Measurements from ENCODE around the gene URAD. TPM values are rescaled to one million over a fixed set of nuclear protein-coding genes. Genes with fewer than 3 reads are reported as not detected.
A peak's percentile ranks its signal among the peaks of the same experiment; 100 is the strongest.

URAD gene
- polyA plus RNA-seq, 3 donors from 2014 or later = not detected

DNA sequence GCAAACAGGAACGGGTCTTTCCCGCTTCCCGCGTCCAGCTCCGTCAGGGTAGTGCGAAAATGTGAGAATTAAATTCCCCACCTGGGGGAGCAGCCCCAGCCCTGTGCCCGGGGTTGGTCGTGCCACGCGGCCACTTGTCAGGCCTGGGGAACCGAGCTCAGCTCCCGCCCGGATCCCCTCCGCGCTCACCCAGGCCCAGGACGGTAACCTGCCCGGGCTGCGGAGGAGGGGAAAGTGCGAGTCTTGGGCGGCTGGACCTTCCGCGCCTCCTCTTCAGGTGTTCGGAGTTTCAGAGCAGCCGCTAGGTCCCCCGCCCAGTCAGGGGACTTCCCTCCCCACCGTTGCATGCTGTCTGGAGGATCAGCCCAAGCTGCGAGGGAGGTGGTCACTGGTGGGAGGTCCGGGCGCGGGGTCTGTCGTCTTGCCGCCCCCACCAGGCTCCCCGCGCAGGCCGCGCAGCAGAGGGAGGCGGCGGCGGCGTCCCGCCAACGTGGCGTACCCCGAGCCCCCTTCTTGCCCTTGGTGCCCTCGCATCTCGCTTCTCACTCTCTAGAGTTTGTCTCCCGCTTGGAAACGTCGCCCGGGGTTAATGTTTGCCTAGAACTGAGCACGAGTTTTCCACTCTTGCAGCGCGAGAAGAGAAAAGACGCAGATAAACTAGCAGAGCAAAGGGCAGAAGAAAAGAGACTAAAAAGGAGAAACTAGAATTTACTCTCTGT is 8.1 kb downstream of the URAD start:
- peaks cover 11 to 41% (median 32%) of the 10 kb centered on the region in 3 donors for H3K27me3 Mint-ChIP-seq (ENCODE audit: low read depth in 3 of 3)
- no peak overlapping the region for H3K27ac Mint-ChIP-seq
- H3K4me1 Mint-ChIP-seq = peaks cover 0 to 6% of the 10 kb centered on the region in 2 donors
- no peak overlapping the region for H3K4me3 Mint-ChIP-seq
- no peak for DNase-seq
- peaks cover 0 to 2% (median 0%) of the 10 kb centered on the region in 6 donors for H3K9me3 Mint-ChIP-seq
- peaks cover 0 to 4% (median 0%) of the 10 kb centered on the region in 3 donors for H3K36me3 Mint-ChIP-seq

DNA sequence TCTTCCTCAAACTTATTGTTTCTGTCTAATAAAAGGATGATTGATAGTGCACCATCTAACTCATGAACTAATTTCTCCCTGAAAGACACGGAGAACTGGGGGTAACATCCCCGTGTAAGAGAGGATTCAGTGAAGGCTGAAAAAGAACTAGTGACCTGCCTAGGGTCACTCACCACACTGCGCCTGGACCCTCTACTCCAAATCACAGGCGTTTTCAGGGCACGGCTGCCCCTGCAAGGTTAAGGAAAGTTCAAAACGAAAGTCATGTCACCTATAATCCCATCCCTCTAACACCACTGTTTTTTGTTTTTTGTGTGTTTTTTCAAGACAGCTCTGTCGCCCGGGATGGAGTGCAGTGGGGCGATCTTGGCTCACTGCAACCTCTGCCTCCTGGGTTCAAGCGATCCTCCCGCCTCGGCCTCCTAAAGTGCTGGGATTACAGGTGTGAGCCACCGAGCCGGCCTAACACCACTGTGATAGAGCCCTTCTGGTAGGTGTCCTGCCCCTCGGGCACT is 8.7 kb downstream of the URAD start:
- H3K27ac Mint-ChIP-seq = no peak overlapping the region
- peaks cover 0 to 4% (median 0%) of the 10 kb centered on the region in 3 donors for H3K36me3 Mint-ChIP-seq
- peaks cover 11 to 45% (median 38%) of the 10 kb centered on the region in 3 donors for H3K27me3 Mint-ChIP-seq (ENCODE audit: low read depth in 3 of 3)
- H3K4me3 Mint-ChIP-seq = no peak overlapping the region
- peaks cover 0 to 2% (median 0%) of the 10 kb centered on the region in 6 donors for H3K9me3 Mint-ChIP-seq
- H3K4me1 Mint-ChIP-seq = peaks cover 0 to 6% of the 10 kb centered on the region in 2 donors
- DNase-seq = no peak

DNA sequence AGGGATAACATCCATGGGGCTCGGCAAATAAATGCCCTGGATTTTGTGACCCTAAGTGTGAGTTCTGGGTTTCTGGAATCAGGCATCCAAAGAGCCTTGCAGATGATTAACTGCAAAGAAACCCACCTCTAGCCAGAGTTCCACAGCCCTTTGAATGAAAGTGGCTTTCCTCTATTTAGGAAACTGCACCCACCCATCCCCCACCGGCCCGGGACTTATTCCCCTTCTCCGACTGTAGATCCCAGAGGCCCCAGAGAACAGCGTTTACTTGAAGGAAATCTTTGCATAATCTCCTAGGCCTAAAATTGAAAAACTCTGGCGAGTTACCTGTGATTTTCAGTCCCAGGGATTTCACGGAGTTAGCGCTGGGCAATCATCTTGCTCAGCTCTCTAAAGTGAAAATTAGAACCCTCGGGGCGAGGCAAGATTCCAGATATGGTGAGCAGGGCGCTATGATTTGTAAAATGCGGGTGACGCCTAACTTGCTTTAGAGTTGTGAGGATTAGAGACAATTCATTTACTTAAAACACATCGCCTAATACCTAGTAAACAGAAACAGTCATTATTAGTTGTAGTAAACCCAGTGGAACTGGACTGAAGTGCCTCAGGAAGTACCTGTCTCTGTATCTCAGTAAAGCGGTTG is 9.4 kb downstream of the URAD start:
- H3K27ac Mint-ChIP-seq = no peak overlapping the region
- H3K9me3 Mint-ChIP-seq = peaks cover 0 to 2% (median 0%) of the 10 kb centered on the region in 6 donors
- H3K27me3 Mint-ChIP-seq (ENCODE audit: low read depth in 3 of 3) = peaks cover 11 to 43% (median 42%) of the 10 kb centered on the region in 3 donors
- DNase-seq = no peak
- peaks cover 0 to 4% (median 0%) of the 10 kb centered on the region in 3 donors for H3K36me3 Mint-ChIP-seq
- peak overlapping the region in 1 of 5 donors; percentile 46 for H3K4me3 Mint-ChIP-seq
- H3K4me1 Mint-ChIP-seq = peaks cover 0 to 6% of the 10 kb centered on the region in 2 donors

DNA sequence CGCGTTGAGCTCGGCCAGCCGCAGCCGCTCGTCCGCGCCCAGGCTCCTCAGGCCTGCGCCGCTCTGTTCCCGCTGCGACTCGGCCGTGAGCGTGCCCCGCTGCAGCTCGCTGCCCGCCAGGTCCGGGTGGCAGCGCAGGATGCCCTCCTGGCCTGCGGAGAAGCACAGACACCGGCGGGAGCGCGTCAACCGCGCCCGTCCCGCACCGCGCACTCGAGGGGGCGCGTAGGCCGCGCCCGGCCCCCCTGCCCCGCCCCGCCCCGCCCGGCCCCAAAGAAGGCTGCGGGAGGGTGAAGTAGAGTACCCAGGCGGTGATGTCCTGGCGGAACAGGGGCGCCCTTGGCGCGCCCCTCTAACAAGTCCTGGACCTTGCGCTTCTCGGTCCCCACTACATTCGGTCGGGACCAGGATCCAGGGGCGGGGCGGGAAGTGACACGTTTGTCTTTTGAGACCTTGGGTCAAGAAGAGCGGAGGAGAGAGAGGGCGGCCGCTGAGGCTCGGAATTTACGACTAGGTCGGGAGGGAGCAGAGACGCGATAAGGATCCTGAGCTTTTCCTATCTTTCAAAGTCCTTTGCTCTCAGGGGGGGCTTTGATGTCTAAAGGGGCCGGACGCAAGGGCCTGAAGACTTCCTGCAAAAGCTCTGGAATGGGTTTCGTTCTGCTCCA is 10.1 kb downstream of the URAD start:
- Mint-ChIP-seq H3K27me3 (ENCODE audit: low read depth in 3 of 3) (peaks cover 11 to 43% (median 42%) of the 10 kb centered on the region in 3 donors), H3K9me3 (peaks cover 0 to 2% (median 0%) of the 10 kb centered on the region in 6 donors), H3K4me3 (no peak overlapping the region), H3K36me3 (peaks cover 0 to 4% (median 0%) of the 10 kb centered on the region in 3 donors), H3K27ac (no peak overlapping the region), H3K4me1 (peaks cover 0 to 6% of the 10 kb centered on the region in 2 donors)
- DNase-seq = no peak

- Mint-ChIP-seq H3K9me3 (peaks cover 0 to 2% (median 0%) of the 10 kb centered on the region in 6 donors), H3K27ac (no peak overlapping the region), H3K36me3 (peaks cover 0 to 4% (median 0%) of the 10 kb centered on the region in 3 donors), H3K27me3 (ENCODE audit: low read depth in 3 of 3) (peaks cover 8 to 42% (median 41%) of the 10 kb centered on the region in 3 donors), H3K4me1 (peaks cover 0 to 6% of the 10 kb centered on the region in 2 donors), H3K4me3 (no peak overlapping the region)
- no peak for DNase-seq
Observed at GRCh38 chr13:27977476-27978300, 10.8 kb downstream of the URAD start.

- no peak for DNase-seq
- Mint-ChIP-seq H3K4me1 (peaks cover 0 to 6% of the 10 kb centered on the region in 2 donors), H3K27ac (no peak overlapping the region), H3K4me3 (no peak overlapping the region), H3K36me3 (no peaks in the 10 kb centered on the region), H3K9me3 (peaks cover 0 to 2% (median 0%) of the 10 kb centered on the region in 6 donors), H3K27me3 (ENCODE audit: low read depth in 3 of 3) (peaks cover 7 to 39% (median 38%) of the 10 kb centered on the region in 3 donors)
Observed at GRCh38 chr13:27976362-27977091, 12.0 kb downstream of the URAD start.

DNA sequence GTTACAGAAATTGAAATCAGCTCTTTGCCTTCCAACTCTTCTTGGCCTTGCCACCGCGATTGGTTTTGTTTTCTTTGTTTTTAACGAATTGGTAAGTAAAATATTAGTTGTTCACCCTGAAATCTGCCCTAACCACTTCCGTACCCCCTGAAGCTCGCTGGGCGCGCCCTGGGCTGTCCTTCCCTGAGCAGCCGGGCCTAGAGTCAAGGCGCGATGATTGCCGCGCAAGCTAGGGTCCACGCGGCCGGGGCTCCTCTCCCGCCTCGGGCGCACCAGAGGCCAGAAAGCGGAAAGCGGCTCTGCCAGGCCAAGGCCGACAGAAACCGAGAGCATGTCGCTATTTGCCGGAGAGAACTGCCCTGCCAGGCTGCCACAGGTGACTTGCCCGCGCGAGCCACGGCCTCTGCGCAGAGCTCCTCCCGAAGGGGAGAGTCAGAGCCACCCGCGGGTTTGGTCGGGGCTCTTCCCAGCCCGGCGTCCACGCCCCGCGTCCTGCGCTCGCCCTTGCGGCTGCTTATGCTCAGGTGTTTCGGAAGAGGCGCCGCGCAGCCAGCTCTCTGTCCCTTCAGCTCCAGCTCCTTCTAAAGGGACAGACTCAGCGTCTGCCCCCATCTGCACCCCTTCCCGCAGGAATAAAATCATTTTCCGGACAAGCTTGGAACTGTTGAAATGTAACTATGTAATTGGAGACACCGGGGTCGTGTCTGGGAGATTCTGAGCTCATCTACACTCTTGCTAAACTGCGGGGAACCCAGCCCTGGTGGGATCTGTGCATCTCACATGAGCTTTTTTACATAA is 12.7 kb downstream of the URAD start:
- H3K27me3 Mint-ChIP-seq (ENCODE audit: low read depth in 3 of 3) = peaks cover 7 to 39% (median 38%) of the 10 kb centered on the region in 3 donors
- H3K36me3 Mint-ChIP-seq = no peaks in the 10 kb centered on the region
- peaks cover 0 to 2% (median 0%) of the 10 kb centered on the region in 6 donors for H3K9me3 Mint-ChIP-seq
- peaks cover 0 to 6% of the 10 kb centered on the region in 2 donors for H3K4me1 Mint-ChIP-seq
- no peak for DNase-seq
- H3K4me3 Mint-ChIP-seq = no peak overlapping the region
- H3K27ac Mint-ChIP-seq = no peak overlapping the region

DNA sequence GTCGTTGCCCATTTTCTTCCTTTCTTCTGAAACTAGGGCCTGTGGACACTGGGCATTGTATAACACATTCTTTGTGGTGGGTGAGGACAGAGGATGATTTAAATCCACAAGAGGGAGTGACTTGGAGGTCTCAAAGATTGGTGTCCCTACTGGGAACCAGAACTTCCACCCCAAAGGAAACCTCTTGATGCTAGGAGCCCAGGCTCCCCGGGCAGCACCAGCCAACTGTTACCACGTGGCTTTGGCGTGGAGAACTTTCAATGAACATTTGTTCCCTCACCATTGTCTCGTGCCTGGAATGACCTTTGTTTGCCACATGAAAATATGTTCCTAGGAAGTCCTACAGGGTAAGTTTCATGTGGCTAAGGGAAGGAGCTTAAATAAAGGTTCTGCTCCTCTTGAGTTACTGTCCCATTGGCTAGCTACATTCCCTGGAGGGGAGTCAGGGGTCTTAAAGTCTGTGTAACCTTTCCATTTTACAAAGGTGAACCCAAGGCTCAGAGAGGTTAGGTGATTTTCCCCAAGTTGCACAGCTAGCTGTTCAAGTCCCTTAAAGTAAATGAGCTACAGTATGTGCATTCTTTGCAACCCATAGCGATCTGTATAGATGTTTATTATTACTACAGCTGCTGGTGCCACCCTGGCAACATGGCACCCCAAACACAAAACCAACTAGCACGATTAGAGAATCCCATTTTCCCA is 14.4 kb downstream of the URAD start:
- no peak for DNase-seq
- H3K9me3 Mint-ChIP-seq = peaks cover 0 to 3% (median 0%) of the 10 kb centered on the region in 6 donors
- H3K4me3 Mint-ChIP-seq = no peak overlapping the region
- H3K36me3 Mint-ChIP-seq = no peaks in the 10 kb centered on the region
- no peaks in the 10 kb centered on the region for H3K4me1 Mint-ChIP-seq
- no peak overlapping the region for H3K27ac Mint-ChIP-seq
- H3K27me3 Mint-ChIP-seq (ENCODE audit: low read depth in 3 of 3) = peaks cover 10 to 38% (median 37%) of the 10 kb centered on the region in 3 donors

- Mint-ChIP-seq H3K27ac (no peak overlapping the region), H3K4me1 (no peaks in the 10 kb centered on the region), H3K4me3 (no peak overlapping the region)
Observed at GRCh38 chr13:27973291-27973690, 15.2 kb downstream of the URAD start.

GRCh38 chr13:27972478-27972820 is 16.0 kb downstream of the URAD start:
- H3K4me1 Mint-ChIP-seq = no peaks in the 10 kb centered on the region
- H3K36me3 Mint-ChIP-seq = no peaks in the 10 kb centered on the region
- DNase-seq = no peak
- H3K27me3 Mint-ChIP-seq (ENCODE audit: low read depth in 3 of 3) = peaks cover 7 to 37% (median 30%) of the 10 kb centered on the region in 3 donors
- H3K9me3 Mint-ChIP-seq = peaks cover 0 to 1% (median 0%) of the 10 kb centered on the region in 6 donors
- no peak overlapping the region for H3K27ac Mint-ChIP-seq
- H3K4me3 Mint-ChIP-seq = no peak overlapping the region

More at GRCh38 chr13:27973291-27973690, 15.2 kb downstream of the URAD start:
- Mint-ChIP-seq H3K27me3 (ENCODE audit: low read depth in 3 of 3) (peaks cover 7 to 33% (median 31%) of the 10 kb centered on the region in 3 donors), H3K9me3 (peaks cover 0 to 1% (median 0%) of the 10 kb centered on the region in 6 donors), H3K36me3 (no peaks in the 10 kb centered on the region)
- DNase-seq = no peak

DNA sequence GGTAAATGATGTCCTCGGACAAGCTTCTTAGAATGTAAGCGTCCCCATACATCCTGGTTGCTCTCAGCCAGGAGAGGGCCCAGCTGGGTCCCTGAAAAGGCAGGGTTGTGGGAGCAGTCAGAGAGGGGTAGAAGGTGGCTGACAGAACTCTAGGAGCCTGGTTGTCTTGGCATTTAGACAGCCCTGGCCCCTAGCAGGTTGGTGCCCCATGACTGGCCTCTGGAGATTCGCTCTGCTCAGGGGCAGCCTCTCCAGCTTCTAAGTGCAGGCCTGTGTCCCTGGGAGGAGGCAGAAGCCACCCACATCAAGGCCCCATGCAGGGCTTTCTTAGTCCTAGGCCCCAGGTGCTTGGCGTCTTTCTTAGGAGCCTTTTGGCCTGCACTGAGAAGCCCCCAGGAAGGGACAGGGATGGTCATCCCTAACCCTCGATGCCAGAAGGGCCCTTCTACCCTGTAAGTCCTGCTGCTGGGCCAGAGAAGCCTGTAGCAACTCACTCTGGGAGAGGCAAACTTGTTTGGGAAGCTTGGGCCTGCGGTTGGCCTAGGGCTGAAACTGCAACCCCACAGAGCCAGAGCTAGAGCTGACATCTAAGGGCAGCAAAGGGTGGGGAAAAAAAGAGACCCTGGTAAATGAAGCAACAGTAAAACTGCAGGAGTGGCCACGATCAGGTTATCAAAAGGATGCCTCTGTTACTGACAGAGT is 16.6 kb downstream of the URAD start:
- no peak for DNase-seq
- Mint-ChIP-seq H3K36me3 (no peaks in the 10 kb centered on the region), H3K4me3 (no peak overlapping the region), H3K9me3 (peaks cover 0 to 1% (median 0%) of the 10 kb centered on the region in 6 donors), H3K27ac (no peak overlapping the region), H3K4me1 (no peaks in the 10 kb centered on the region), H3K27me3 (ENCODE audit: low read depth in 3 of 3) (peaks cover 7 to 41% (median 30%) of the 10 kb centered on the region in 3 donors)

Data from immature natural killer cell (primary cell).